ENCODE results near the gene ETS2.
A peak's percentile ranks its signal among the peaks of the same experiment; 100 is the strongest.

ETS2 gene

GRCh38 chr21:38784458-38785266, 21.1 kb upstream of the ETS2 start:
- H3K36me3 ChIP-seq (ENCODE audit: control insufficient read depth, insufficient read depth, low read length): no peaks in the 10 kb centered on the region
- H3K9ac ChIP-seq (ENCODE audit: low read length): no peak overlapping the region
- H3K4me1 ChIP-seq (ENCODE audit: control insufficient read depth, insufficient read depth, low read length): peaks cover 19% of the 10 kb centered on the region
- no peak overlapping the region for H3K4me3 ChIP-seq (ENCODE audit: low read depth, low read length)
- H3K9me3 ChIP-seq (ENCODE audit: control insufficient read depth, insufficient read depth, low read depth, low read length): peaks cover 21% of the 10 kb centered on the region
- H3K27me3 ChIP-seq (ENCODE audit: control insufficient read depth, insufficient read depth, low read length): no peaks in the 10 kb centered on the region
- H3K27ac ChIP-seq (ENCODE audit: low read depth, low read length): no peak overlapping the region

GRCh38 chr21:38785483-38785882, 20.2 kb upstream of the ETS2 start:
- Histone ChIP-seq H3K27ac (ENCODE audit: low read depth, low read length) (no peak overlapping the region), H3K9ac (ENCODE audit: low read length) (no peak overlapping the region), H3K4me1 (ENCODE audit: control insufficient read depth, insufficient read depth, low read length) (peaks cover 19% of the 10 kb centered on the region), H3K36me3 (ENCODE audit: control insufficient read depth, insufficient read depth, low read length) (no peaks in the 10 kb centered on the region), H3K9me3 (ENCODE audit: control insufficient read depth, insufficient read depth, low read depth, low read length) (peaks cover 21% of the 10 kb centered on the region), H3K4me3 (ENCODE audit: low read depth, low read length) (no peak overlapping the region), H3K27me3 (ENCODE audit: control insufficient read depth, insufficient read depth, low read length) (no peaks in the 10 kb centered on the region)

GRCh38 chr21:38787016-38787415, 18.7 kb upstream of the ETS2 start:
- Histone ChIP-seq H3K9ac (ENCODE audit: low read length) (no peak overlapping the region), H3K36me3 (ENCODE audit: control insufficient read depth, insufficient read depth, low read length) (no peaks in the 10 kb centered on the region), H3K27ac (ENCODE audit: low read depth, low read length) (no peak overlapping the region), H3K4me3 (ENCODE audit: low read depth, low read length) (no peak overlapping the region), H3K9me3 (ENCODE audit: control insufficient read depth, insufficient read depth, low read depth, low read length) (peaks cover 15% of the 10 kb centered on the region), H3K4me1 (ENCODE audit: control insufficient read depth, insufficient read depth, low read length) (peaks cover 19% of the 10 kb centered on the region), H3K27me3 (ENCODE audit: control insufficient read depth, insufficient read depth, low read length) (no peaks in the 10 kb centered on the region)

GRCh38 chr21:38787461-38788274, 18.1 kb upstream of the ETS2 start:
- H3K9ac ChIP-seq (ENCODE audit: low read length): peak overlapping the region; percentile 35
- no peaks in the 10 kb centered on the region for H3K27me3 ChIP-seq (ENCODE audit: control insufficient read depth, insufficient read depth, low read length)
- H3K4me3 ChIP-seq (ENCODE audit: low read depth, low read length): peak overlapping the region; percentile 21; the same call in 1 of the 2 replicates
- 0 out of 2 replicates have a peak overlapping the region, but pooled peaks have one; percentile 9 for H3K27ac ChIP-seq (ENCODE audit: low read depth, low read length)
- H3K36me3 ChIP-seq (ENCODE audit: control insufficient read depth, insufficient read depth, low read length): no peaks in the 10 kb centered on the region
- H3K4me1 ChIP-seq (ENCODE audit: control insufficient read depth, insufficient read depth, low read length): peaks cover 19% of the 10 kb centered on the region
- peaks cover 9% of the 10 kb centered on the region for H3K9me3 ChIP-seq (ENCODE audit: control insufficient read depth, insufficient read depth, low read depth, low read length)

- Histone ChIP-seq H3K9ac (ENCODE audit: low read length) (no peak overlapping the region), H3K4me1 (ENCODE audit: control insufficient read depth, insufficient read depth, low read length) (peaks cover 19% of the 10 kb centered on the region), H3K27ac (ENCODE audit: low read depth, low read length) (0 out of 2 replicates have a peak overlapping the region, but pooled peaks have one; percentile 9), H3K9me3 (ENCODE audit: control insufficient read depth, insufficient read depth, low read depth, low read length) (peaks cover 3% of the 10 kb centered on the region; the same call in 1 of the 2 replicates), H3K27me3 (ENCODE audit: control insufficient read depth, insufficient read depth, low read length) (no peaks in the 10 kb centered on the region), H3K4me3 (ENCODE audit: low read depth, low read length) (no peak overlapping the region), H3K36me3 (ENCODE audit: control insufficient read depth, insufficient read depth, low read length) (no peaks in the 10 kb centered on the region)
Measured at GRCh38 chr21:38788275-38788905, 17.3 kb upstream of the ETS2 start.

- Histone ChIP-seq H3K4me1 (ENCODE audit: control insufficient read depth, insufficient read depth, low read length) (peaks cover 19% of the 10 kb centered on the region), H3K27me3 (ENCODE audit: control insufficient read depth, insufficient read depth, low read length) (no peaks in the 10 kb centered on the region), H3K36me3 (ENCODE audit: control insufficient read depth, insufficient read depth, low read length) (no peaks in the 10 kb centered on the region), H3K4me3 (ENCODE audit: low read depth, low read length) (no peak overlapping the region), H3K9me3 (ENCODE audit: control insufficient read depth, insufficient read depth, low read depth, low read length) (no peaks in the 10 kb centered on the region), H3K27ac (ENCODE audit: low read depth, low read length) (no peak overlapping the region), H3K9ac (ENCODE audit: low read length) (no peak overlapping the region)
Measured at GRCh38 chr21:38789275-38789674, 16.5 kb upstream of the ETS2 start.

- Histone ChIP-seq H3K9ac (ENCODE audit: low read length) (no peak overlapping the region), H3K36me3 (ENCODE audit: control insufficient read depth, insufficient read depth, low read length) (no peaks in the 10 kb centered on the region), H3K27me3 (ENCODE audit: control insufficient read depth, insufficient read depth, low read length) (no peaks in the 10 kb centered on the region), H3K4me1 (ENCODE audit: control insufficient read depth, insufficient read depth, low read length) (peaks cover 19% of the 10 kb centered on the region), H3K9me3 (ENCODE audit: control insufficient read depth, insufficient read depth, low read depth, low read length) (no peaks in the 10 kb centered on the region), H3K27ac (ENCODE audit: low read depth, low read length) (no peak overlapping the region), H3K4me3 (ENCODE audit: low read depth, low read length) (no peak overlapping the region)
Measured at GRCh38 chr21:38790059-38790458, 15.7 kb upstream of the ETS2 start.

GRCh38 chr21:38790961-38791360, 14.8 kb upstream of the ETS2 start:
- Histone ChIP-seq H3K27me3 (ENCODE audit: control insufficient read depth, insufficient read depth, low read length) (no peaks in the 10 kb centered on the region), H3K27ac (ENCODE audit: low read depth, low read length) (no peak overlapping the region), H3K4me1 (ENCODE audit: control insufficient read depth, insufficient read depth, low read length) (peaks cover 19% of the 10 kb centered on the region), H3K36me3 (ENCODE audit: control insufficient read depth, insufficient read depth, low read length) (no peaks in the 10 kb centered on the region), H3K9me3 (ENCODE audit: control insufficient read depth, insufficient read depth, low read depth, low read length) (no peaks in the 10 kb centered on the region), H3K4me3 (ENCODE audit: low read depth, low read length) (no peak overlapping the region), H3K9ac (ENCODE audit: low read length) (no peak overlapping the region)

- no peaks in the 10 kb centered on the region for H3K36me3 ChIP-seq (ENCODE audit: control insufficient read depth, insufficient read depth, low read length)
- H3K9ac ChIP-seq (ENCODE audit: low read length): no peak overlapping the region
- H3K4me3 ChIP-seq (ENCODE audit: low read depth, low read length): no peak overlapping the region
- no peaks in the 10 kb centered on the region for H3K27me3 ChIP-seq (ENCODE audit: control insufficient read depth, insufficient read depth, low read length)
- peaks cover 11% of the 10 kb centered on the region for H3K4me1 ChIP-seq (ENCODE audit: control insufficient read depth, insufficient read depth, low read length)
- H3K9me3 ChIP-seq (ENCODE audit: control insufficient read depth, insufficient read depth, low read depth, low read length): no peaks in the 10 kb centered on the region
- H3K27ac ChIP-seq (ENCODE audit: low read depth, low read length): no peak overlapping the region
Measured at GRCh38 chr21:38792676-38793459, 12.9 kb upstream of the ETS2 start.

GRCh38 chr21:38793926-38794713, 11.6 kb upstream of the ETS2 start:
- Histone ChIP-seq H3K27ac (ENCODE audit: low read depth, low read length) (no peak overlapping the region), H3K36me3 (ENCODE audit: control insufficient read depth, insufficient read depth, low read length) (no peaks in the 10 kb centered on the region), H3K9ac (ENCODE audit: low read length) (no peak overlapping the region), H3K4me3 (ENCODE audit: low read depth, low read length) (no peak overlapping the region), H3K4me1 (ENCODE audit: control insufficient read depth, insufficient read depth, low read length) (peaks cover 18% of the 10 kb centered on the region; the same call in 1 of the 2 replicates), H3K9me3 (ENCODE audit: control insufficient read depth, insufficient read depth, low read depth, low read length) (no peaks in the 10 kb centered on the region), H3K27me3 (ENCODE audit: control insufficient read depth, insufficient read depth, low read length) (no peaks in the 10 kb centered on the region)

Measured in HUES6 (cell line).